ENCODE measurements around the gene ENPP1. TPM values are rescaled to one million over a fixed set of nuclear protein-coding genes. Genes with fewer than 3 reads are reported as not detected.
A peak's percentile ranks its signal among the peaks of the same experiment; 100 is the strongest.
"Not testable (repeated sequence)": the region's sequence is repeated elsewhere in the genome, so short reads cannot be mapped to it uniquely, and the experiment has no call there.

The ENPP1 gene
- total RNA-seq, 6 experiments from 2014 or later: 27.5 to 61.6 (median 45.6) TPM

DNA sequence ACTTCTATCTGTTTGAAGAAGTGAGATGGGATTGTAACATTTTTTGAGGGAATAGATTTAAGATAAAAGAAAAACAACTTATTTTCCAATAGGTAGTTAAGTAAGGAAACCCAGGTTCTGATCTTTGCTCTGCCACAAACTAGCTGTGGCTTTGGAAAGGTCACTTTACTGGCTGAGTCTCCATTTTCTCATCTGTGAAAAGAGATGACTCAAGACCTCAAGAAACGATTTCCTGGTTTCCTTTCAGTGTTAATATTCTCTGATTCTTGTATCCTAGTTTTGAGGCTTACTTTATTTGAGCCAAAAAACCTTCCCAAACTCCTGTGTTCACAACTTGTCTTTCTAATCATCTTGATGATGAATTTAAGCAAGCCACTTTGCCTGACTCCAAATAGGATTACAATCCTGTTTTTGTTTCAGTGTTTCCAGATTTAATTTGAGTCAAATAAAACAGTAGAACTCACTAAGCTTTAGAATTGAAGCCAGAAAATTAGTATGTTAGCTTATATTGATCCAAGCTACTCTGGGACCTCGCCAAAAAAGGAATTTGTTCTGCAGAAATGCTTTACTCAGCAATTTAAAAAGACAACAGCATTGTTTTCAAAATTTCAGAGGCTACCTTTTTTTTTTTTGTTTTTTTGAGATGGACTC, 51.1 kb downstream of the ENPP1 start:
- DNase-seq: no peak
- Histone ChIP-seq H3K27me3 (no peaks in the 10 kb centered on the region), H3K27ac (peak overlapping the region; percentile 2 to 56 (median 16)), H3K4me1 (peaks cover 0 to 18% (median 7%) of the 10 kb centered on the region in 4 donors), H3K4me3 (no peak overlapping the region), H3K36me3 (peaks cover 0 to 62% (median 12%) of the 10 kb centered on the region in 4 donors), H3K9me3 (no peaks in the 10 kb centered on the region)
- 7% methylated on average over 2 of the region's 2 CpGs for WGBS (ENCODE audit: insufficient coverage, low coverage, low lambda C conversion rate, missing lambda C conversion rate)
- peak; percentile 31 to 76 (median 66) for ATAC-seq
- intact Hi-C loops (cut with DNase I): no loop called here
- no peak for TF ChIP-seq POLR2A (IDR thresholded peaks at IDR 0.05)
- no peak for TF ChIP-seq CTCF (IDR thresholded peaks at IDR 0.05)

DNA sequence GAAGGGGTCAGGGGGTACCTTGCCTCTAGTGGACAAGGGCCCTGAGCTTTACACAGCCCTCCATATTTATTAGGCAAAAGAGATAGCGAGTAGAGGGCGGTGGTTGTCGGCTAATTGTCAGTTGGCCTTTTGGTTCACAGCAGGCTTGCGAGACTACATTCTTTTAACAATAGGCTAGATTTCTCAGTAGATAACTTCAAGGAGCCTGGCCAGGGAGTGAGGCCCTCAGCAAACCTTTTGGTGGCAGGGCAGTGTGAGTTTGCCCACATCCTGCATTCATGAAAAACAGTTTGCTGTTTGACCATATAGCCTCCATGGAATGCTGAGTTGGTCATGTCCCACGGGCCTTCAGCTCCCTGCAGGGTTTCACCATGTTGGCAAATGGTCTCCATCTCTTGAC, 51.8 kb downstream of the ENPP1 start:
- H3K9me3 ChIP-seq; H3K27me3 ChIP-seq; intact Hi-C loops (cut with DNase I); DNase-seq; H3K4me3 ChIP-seq; ATAC-seq: not testable (repeated sequence)
- H3K27ac ChIP-seq: peak overlapping the region in 2 of 3 donors; percentile 16 to 56
- H3K36me3 ChIP-seq: peaks cover 0 to 64% (median 16%) of the 10 kb centered on the region in 4 donors
- H3K4me1 ChIP-seq: peaks cover 0 to 18% (median 7%) of the 10 kb centered on the region in 4 donors
- WGBS (ENCODE audit: insufficient coverage, low coverage, low lambda C conversion rate, missing lambda C conversion rate): 83% methylated on average over 1 of the region's 5 CpGs

DNA sequence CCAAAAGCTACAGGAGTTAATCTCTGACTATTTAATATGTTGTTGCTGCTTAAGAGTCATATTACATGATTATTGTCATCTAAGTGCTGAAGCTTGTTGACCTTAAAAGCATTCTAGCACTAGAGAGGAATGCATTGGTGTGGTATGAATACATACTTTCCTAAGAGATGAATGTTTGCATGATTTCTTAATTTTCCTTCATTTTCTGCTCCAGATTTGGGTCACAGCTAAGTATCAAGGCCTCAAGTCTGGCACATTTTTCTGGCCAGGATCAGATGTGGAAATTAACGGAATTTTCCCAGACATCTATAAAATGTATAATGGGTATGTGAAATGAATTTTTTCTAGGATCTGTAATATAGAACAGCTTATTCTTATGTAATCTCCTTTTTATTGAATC, 53.6 kb downstream of the ENPP1 start:
- H3K27ac ChIP-seq: no peak overlapping the region
- 86% methylated on average over 1 of the region's 1 CpG for WGBS (ENCODE audit: insufficient coverage, low coverage, low lambda C conversion rate, missing lambda C conversion rate)
- TF ChIP-seq POLR2A (IDR thresholded peaks at IDR 0.05) (no peak), CTCF (IDR thresholded peaks at IDR 0.05) (no peak)
- H3K4me3 ChIP-seq: no peak overlapping the region
- no peak for ATAC-seq
- no peaks in the 10 kb centered on the region for H3K9me3 ChIP-seq
- H3K4me1 ChIP-seq: peaks cover 0 to 18% (median 7%) of the 10 kb centered on the region in 4 donors
- no peak for DNase-seq
- intact Hi-C loops (cut with DNase I): no loop called here
- H3K36me3 ChIP-seq: peaks cover 0 to 67% (median 25%) of the 10 kb centered on the region in 4 donors
- H3K27me3 ChIP-seq: no peaks in the 10 kb centered on the region

- TF ChIP-seq POLR2A (IDR thresholded peaks at IDR 0.05) (no peak), CTCF (IDR thresholded peaks at IDR 0.05) (no peak)
- Histone ChIP-seq H3K27ac (no peak overlapping the region), H3K27me3 (no peaks in the 10 kb centered on the region), H3K4me3 (no peak overlapping the region), H3K4me1 (peaks cover 0 to 18% (median 7%) of the 10 kb centered on the region in 4 donors), H3K9me3 (no peaks in the 10 kb centered on the region), H3K36me3 (peaks cover 0 to 77% (median 25%) of the 10 kb centered on the region in 4 donors)
- DNase-seq: no peak
- intact Hi-C loops (cut with DNase I): no loop called here
- 85% methylated on average over 5 of the region's 5 CpGs for WGBS (ENCODE audit: insufficient coverage, low coverage, low lambda C conversion rate, missing lambda C conversion rate)
- no peak for ATAC-seq
Observed at GRCh38 chr6:131862476-131862875, 54.7 kb downstream of the ENPP1 start.

- intact Hi-C loops (cut with DNase I): no loop called here
- ATAC-seq: peak in 1 of 4 donors; percentile 36
- Histone ChIP-seq H3K4me1 (no peaks in the 10 kb centered on the region), H3K27me3 (no peaks in the 10 kb centered on the region), H3K9me3 (no peaks in the 10 kb centered on the region), H3K36me3 (peaks cover 0 to 92% (median 26%) of the 10 kb centered on the region in 4 donors), H3K27ac (no peak overlapping the region), H3K4me3 (no peak overlapping the region)
- DNase-seq: no peak
- WGBS (ENCODE audit: insufficient coverage, low coverage, low lambda C conversion rate, missing lambda C conversion rate): 8% methylated on average over 1 of the region's 1 CpG
- TF ChIP-seq POLR2A (IDR thresholded peaks at IDR 0.05): no peak
Observed at GRCh38 chr6:131867744-131868143, 59.9 kb downstream of the ENPP1 start.
